HepG2 (cell line): ENCODE results near the gene EPB41L5. TPM values are rescaled to one million over a fixed set of nuclear protein-coding genes. Genes with fewer than 3 reads are reported as not detected.

Experiments used
- ATF7-NPFF ChIP-seq: sonication (generic); formaldehyde crosslinking; IDR thresholded peaks from 2 replicates; pipeline ENCODE4 v1.8.1; 2023; ENCODE audit warnings: mild to moderate bottlenecking, low read depth, missing genetic modification reagents, moderate library complexity
- ERF ChIP-seq: IDR thresholded peaks from 2 replicates; pipeline ENCODE4 v1.6.1; 2018; ENCODE audit warnings: missing biosample characterization, missing genetic modification reagents
- FOXC1 ChIP-seq: sonication (generic); formaldehyde crosslinking; IDR thresholded peaks from 2 replicates; pipeline ENCODE4 v1.8.0; 2022; ENCODE audit warnings: mild to moderate bottlenecking, missing genetic modification reagents, borderline replicate concordance
- GTF3A ChIP-seq: sonication (generic); formaldehyde crosslinking; conservative IDR thresholded peaks from 2 replicates; pipeline ENCODE4 v1.4.0; 2020; ENCODE audit warnings: mild to moderate bottlenecking, missing genetic modification reagents
- JARID2 ChIP-seq: sonication (generic); formaldehyde crosslinking; IDR thresholded peaks from 2 replicates; pipeline ENCODE4 v1.8.1; 2023; ENCODE audit warnings: missing genetic modification reagents, inconsistent platforms; ENCODE audit not compliant: insufficient replicate concordance
- MEIS1 ChIP-seq: sonication (generic); formaldehyde crosslinking; IDR thresholded peaks from 2 replicates; pipeline ENCODE4 v1.9.0; 2021; ENCODE audit warnings: mild to moderate bottlenecking, missing genetic modification reagents, moderate library complexity, borderline replicate concordance
- NFATC3 ChIP-seq: sonication (generic); formaldehyde crosslinking; IDR thresholded peaks from 2 replicates; pipeline ENCODE4 v1.5.1; 2020; ENCODE audit warnings: mild to moderate bottlenecking, missing genetic modification reagents
- NRL ChIP-seq: sonication (generic); formaldehyde crosslinking; IDR thresholded peaks from 2 replicates; pipeline ENCODE4 v1.5.0; 2020; ENCODE audit warnings: missing genetic modification reagents, mild to moderate bottlenecking, moderate library complexity, borderline replicate concordance
- PAF1 ChIP-seq: IDR thresholded peaks from 2 replicates; pipeline ENCODE4 v1.6.1; 2016; ENCODE audit warnings: missing genetic modification reagents, missing compliant biosample characterization
- PCBP2 ChIP-seq: fragments of 200-400 bp; formaldehyde crosslinking; optimal IDR thresholded peaks from 2 replicates; pipeline ENCODE3; 2018; ENCODE audit warnings: low read length, low read depth; ENCODE audit not compliant: poor library complexity, severe bottlenecking
- RFX5 ChIP-seq: IDR thresholded peaks from 2 replicates; pipeline ENCODE4 v1.6.1; 2011; ENCODE audit warnings: low read depth, low read length, improper control_type of control experiment
- ZFP91 ChIP-seq: sonication (generic); formaldehyde crosslinking; IDR thresholded peaks from 2 replicates; pipeline ENCODE4 v1.9.0; 2022; ENCODE audit warnings: missing genetic modification reagents, mild to moderate bottlenecking, borderline replicate concordance
- ZNF552 ChIP-seq: sonication (generic); formaldehyde crosslinking; IDR thresholded peaks from 2 replicates; pipeline ENCODE4 v1.9.0; 2022; ENCODE audit warnings: missing genetic modification reagents, mild to moderate bottlenecking, borderline replicate concordance
- ZNF569 ChIP-seq: sonication (generic); formaldehyde crosslinking; IDR thresholded peaks from 2 replicates; pipeline ENCODE4 v1.5.0; 2020; ENCODE audit warnings: mild to moderate bottlenecking, missing genetic modification reagents, moderate library complexity, borderline replicate concordance
- ZSCAN30 ChIP-seq: sonication (generic); formaldehyde crosslinking; IDR thresholded peaks from 2 replicates; pipeline ENCODE4 v1.5.0; 2020; ENCODE audit warnings: mild to moderate bottlenecking, missing genetic modification reagents
- polyA plus RNA-seq, 8 experiments: library from polyadenylated mRNA; depleted of rRNA in 3 of 8; stranded (reverse) in 7 of 8; unstranded in 1 of 8; fragments of >200 nt; fragmentation: Illumina TruSeq in 4 of 8; extraction: Trizol in 4 of 8; gene quantifications; 2 replicates each; pipeline versions ENCODE4 v1.2.1 to v1.2.3, GENCODE V29; 2011 to 2016; ENCODE audit warnings: low read depth in 4 of 8, missing spikeins in 1 of 8, mixed read lengths in 1 of 8; ENCODE audit not compliant: insufficient read depth in 1 of 8
- total RNA-seq, 5 experiments: library from RNA; depleted of rRNA; stranded (reverse); fragments of >200 nt; fragmentation: Illumina TruSeq; extraction: Trizol; gene quantifications; 2 replicates each; pipeline ENCODE4 v1.2.3, GENCODE V29; 2016; ENCODE audit warnings: low read depth in 1 of 5
- TF ChIP-seq, protein P1 (sequence below): IDR thresholded peaks from 2 replicates; pipeline ENCODE4 v1.6.1; 2016; ENCODE audit warnings: missing compliant biosample characterization, missing genetic modification reagents, borderline replicate concordance
- TF ChIP-seq, protein P2 (sequence below): sonication (generic); formaldehyde crosslinking; IDR thresholded peaks from 2 replicates; pipeline ENCODE4 v1.4.0; 2020; ENCODE audit warnings: mild to moderate bottlenecking, low read depth, missing genetic modification reagents
- TF ChIP-seq, protein P3 (sequence below): sonication (generic); formaldehyde crosslinking; IDR thresholded peaks from 2 replicates; pipeline ENCODE4 v1.8.0; 2022; ENCODE audit warnings: low read depth, missing genetic modification reagents
- TF ChIP-seq, protein P4 (sequence below): sonication (generic); formaldehyde crosslinking; IDR thresholded peaks from 2 replicates; pipeline ENCODE4 v1.5.0; 2020; ENCODE audit warnings: mild to moderate bottlenecking, missing genetic modification reagents

Gene EPB41L5
- total and polyA plus RNA-seq, 2 of the 13 experiments (the other 11 are each of a cell fraction or from before 2014, with no cell fraction given), result 40.5 to 47.5 TPM

DNA sequence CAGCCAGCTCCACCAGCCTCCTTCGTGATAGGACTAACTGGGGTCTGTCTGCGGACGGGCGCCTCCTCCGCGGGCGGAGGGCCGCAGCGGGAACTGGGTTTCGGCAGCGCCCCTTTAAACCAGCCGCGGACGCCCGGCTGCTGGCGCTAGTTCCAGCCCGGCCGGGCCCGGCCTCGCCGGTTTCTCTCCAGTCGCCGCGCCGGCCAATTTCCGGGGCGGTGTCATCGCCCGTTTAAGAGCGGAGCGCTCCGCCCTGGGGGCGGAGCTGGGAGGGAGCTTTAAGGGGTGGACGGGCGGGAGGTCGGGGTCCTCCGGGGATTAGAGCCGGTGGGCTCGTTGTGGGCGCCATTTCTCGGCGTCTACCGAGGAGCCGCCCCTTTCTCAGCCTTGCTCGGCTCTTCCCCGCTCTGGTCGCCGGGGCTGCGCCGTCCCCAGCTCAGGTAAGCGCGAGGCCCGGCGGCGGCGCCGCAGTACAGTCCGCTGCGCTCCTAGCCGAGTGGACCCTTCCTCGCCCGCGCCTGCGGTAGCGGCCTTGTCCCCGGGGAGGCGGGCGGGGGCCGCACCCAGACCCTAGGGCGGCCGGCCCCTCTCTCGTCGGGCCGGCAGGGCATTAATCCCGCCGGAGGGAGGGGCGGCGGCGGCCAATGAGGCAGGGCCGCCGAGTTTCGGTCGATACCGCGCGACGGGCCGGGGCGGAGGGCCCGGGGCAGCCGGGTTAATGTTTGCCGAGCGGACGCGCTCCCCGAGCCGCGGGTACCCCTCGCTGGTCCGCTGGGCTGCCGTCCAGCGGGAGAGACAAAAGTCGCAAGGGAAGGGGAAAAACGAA is at the start of gene EPB41L5 (continued):
- TF ChIP-seq PAF1 (CRISPR knock-in tag) (no peak), MEIS1 (peak; percentile 84; the same call in 1 of the 2 replicates), ZNF569 (CRISPR knock-in tag) (no peak), GTF3A (CRISPR knock-in tag) (no peak), ATF7-NPFF (CRISPR knock-in tag) (peak; percentile 91), JARID2 (CRISPR knock-in tag) (no peak), RFX5 (no peak), PCBP2 (no peak), ZSCAN30 (CRISPR knock-in tag) (0 out of 2 replicates have a peak, but pooled peaks have one; percentile 42), NFATC3 (CRISPR knock-in tag) (0 out of 2 replicates have a peak, but pooled peaks have one; percentile 35), NRL (CRISPR knock-in tag) (peak; percentile 97), FOXC1 (CRISPR knock-in tag) (peak; percentile 92; the same call in 1 of the 2 replicates), ZFP91 (peak; percentile 94; the same call in 1 of the 2 replicates), ERF (CRISPR knock-in tag) (peak; percentile 96), ZNF552 (CRISPR knock-in tag) (no peak; the same call in 1 of the 2 replicates)
- TF ChIP-seq, protein P1, sequence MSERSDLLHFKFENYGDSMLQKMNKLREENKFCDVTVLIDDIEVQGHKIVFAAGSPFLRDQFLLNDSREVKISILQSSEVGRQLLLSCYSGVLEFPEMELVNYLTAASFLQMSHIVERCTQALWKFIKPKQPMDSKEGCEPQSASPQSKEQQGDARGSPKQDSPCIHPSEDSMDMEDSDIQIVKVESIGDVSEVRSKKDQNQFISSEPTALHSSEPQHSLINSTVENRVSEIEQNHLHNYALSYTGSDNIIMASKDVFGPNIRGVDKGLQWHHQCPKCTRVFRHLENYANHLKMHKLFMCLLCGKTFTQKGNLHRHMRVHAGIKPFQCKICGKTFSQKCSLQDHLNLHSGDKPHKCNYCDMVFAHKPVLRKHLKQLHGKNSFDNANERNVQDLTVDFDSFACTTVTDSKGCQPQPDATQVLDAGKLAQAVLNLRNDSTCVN, result no peak
- TF ChIP-seq, protein P2, sequence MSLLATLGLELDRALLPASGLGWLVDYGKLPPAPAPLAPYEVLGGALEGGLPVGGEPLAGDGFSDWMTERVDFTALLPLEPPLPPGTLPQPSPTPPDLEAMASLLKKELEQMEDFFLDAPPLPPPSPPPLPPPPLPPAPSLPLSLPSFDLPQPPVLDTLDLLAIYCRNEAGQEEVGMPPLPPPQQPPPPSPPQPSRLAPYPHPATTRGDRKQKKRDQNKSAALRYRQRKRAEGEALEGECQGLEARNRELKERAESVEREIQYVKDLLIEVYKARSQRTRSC (CRISPR knock-in tag), result no peak
- TF ChIP-seq, protein P3, sequence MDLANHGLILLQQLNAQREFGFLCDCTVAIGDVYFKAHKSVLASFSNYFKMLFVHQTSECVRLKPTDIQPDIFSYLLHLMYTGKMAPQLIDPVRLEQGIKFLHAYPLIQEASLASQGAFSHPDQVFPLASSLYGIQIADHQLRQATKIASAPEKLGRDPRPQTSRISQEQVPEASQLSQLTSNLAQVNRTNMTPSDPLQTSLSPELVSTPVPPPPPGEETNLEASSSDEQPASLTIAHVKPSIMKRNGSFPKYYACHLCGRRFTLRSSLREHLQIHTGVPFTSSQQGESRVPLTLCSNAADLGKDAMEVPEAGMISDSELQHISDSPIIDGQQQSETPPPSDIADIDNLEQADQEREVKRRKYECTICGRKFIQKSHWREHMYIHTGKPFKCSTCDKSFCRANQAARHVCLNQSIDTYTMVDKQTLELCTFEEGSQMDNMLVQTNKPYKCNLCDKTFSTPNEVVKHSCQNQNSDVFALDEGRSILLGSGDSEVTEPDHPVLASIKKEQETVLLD, result peak; percentile 94
- TF ChIP-seq, protein P4, sequence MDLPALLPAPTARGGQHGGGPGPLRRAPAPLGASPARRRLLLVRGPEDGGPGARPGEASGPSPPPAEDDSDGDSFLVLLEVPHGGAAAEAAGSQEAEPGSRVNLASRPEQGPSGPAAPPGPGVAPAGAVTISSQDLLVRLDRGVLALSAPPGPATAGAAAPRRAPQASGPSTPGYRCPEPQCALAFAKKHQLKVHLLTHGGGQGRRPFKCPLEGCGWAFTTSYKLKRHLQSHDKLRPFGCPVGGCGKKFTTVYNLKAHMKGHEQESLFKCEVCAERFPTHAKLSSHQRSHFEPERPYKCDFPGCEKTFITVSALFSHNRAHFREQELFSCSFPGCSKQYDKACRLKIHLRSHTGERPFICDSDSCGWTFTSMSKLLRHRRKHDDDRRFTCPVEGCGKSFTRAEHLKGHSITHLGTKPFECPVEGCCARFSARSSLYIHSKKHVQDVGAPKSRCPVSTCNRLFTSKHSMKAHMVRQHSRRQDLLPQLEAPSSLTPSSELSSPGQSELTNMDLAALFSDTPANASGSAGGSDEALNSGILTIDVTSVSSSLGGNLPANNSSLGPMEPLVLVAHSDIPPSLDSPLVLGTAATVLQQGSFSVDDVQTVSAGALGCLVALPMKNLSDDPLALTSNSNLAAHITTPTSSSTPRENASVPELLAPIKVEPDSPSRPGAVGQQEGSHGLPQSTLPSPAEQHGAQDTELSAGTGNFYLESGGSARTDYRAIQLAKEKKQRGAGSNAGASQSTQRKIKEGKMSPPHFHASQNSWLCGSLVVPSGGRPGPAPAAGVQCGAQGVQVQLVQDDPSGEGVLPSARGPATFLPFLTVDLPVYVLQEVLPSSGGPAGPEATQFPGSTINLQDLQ (CRISPR knock-in tag), result no peak
